HG03520 (cell line): ENCODE results near the gene S100A1.

Source experiments
- ATAC-seq: cut with Tn5 transposase; IDR thresholded peaks from one replicate; pipeline ENCODE4 v1.9.1; 2021; ENCODE audit warnings: mild to moderate bottlenecking, moderate library complexity; ENCODE audit not compliant: unreplicated experiment

The S100A1 gene

GRCh38 chr1:153610334-153610733 is 17.9 kb upstream of the S100A1 start:
- ATAC-seq = no peak

- no peak for ATAC-seq
These were observed 17.4 kb upstream of the S100A1 start for GRCh38 chr1:153610811-153611301.

GRCh38 chr1:153611356-153611755 is 16.9 kb upstream of the S100A1 start:
- ATAC-seq = no peak

GRCh38 chr1:153612111-153612754 is 16.0 kb upstream of the S100A1 start:
- no peak for ATAC-seq

GRCh38 chr1:153612755-153613331 is 15.4 kb upstream of the S100A1 start, which contains the start of gene S100A16:
S100A16 (minus strand) TSS chr1:153613137; CDS start chr1:153608151, 4,986 bp downstream.
- no peak for ATAC-seq

- ATAC-seq = no peak
These were observed 14.8 kb upstream of the S100A1 start for GRCh38 chr1:153613406-153613805.

- ATAC-seq = no peak
These were observed 13.9 kb upstream of the S100A1 start for GRCh38 chr1:153614189-153614900.

GRCh38 chr1:153614906-153615305 is 13.3 kb upstream of the S100A1 start:
- ATAC-seq = no peak

GRCh38 chr1:153615406-153615805 is 12.8 kb upstream of the S100A1 start:
- ATAC-seq = no peak

GRCh38 chr1:153616144-153616916 is 11.9 kb upstream of the S100A1 start, which contains the start of gene S100A14:
S100A14 (minus strand) TSS chr1:153616325; CDS start chr1:153615858, 467 bp downstream.
- no peak for ATAC-seq

- ATAC-seq = no peak
These were observed 11.3 kb upstream of the S100A1 start for GRCh38 chr1:153616917-153617311.

- ATAC-seq = no peak
These were observed 10.6 kb upstream of the S100A1 start for GRCh38 chr1:153617663-153618062.

- no peak for ATAC-seq
These were observed 9.1 kb upstream of the S100A1 start for GRCh38 chr1:153619171-153619570.

- no peak for ATAC-seq
These were observed 5.1 kb upstream of the S100A1 start for GRCh38 chr1:153623101-153623500.

GRCh38 chr1:153624965-153625611 is 3.1 kb upstream of the S100A1 start:
- ATAC-seq = no peak

- ATAC-seq = no peak
These were observed 1.7 kb upstream of the S100A1 start for GRCh38 chr1:153626477-153626903.

- no peak for ATAC-seq
These were observed 1.1 kb upstream of the S100A1 start, which contains the start of gene S100A13 for GRCh38 chr1:153626904-153627714. S100A13 (minus strand) TSS chr1:153627505; CDS start chr1:153626472, 1,033 bp downstream.

GRCh38 chr1:153628638-153629342 is 556 bp downstream of the S100A1 start:
- ATAC-seq = no peak

GRCh38 chr1:153629343-153629665 is 1.1 kb downstream of the S100A1 start:
- ATAC-seq = no peak
